Loucy (cell line): ENCODE data around the gene SUCNR1.

Experiments
- CTCF ChIP-seq: fragments of 200-600 bp; sonication (generic); conservative IDR thresholded peaks from 2 replicates; pipeline ENCODE4 v1.5.1; 2014; ENCODE audit warnings: mild to moderate bottlenecking, antibody characterized with exemption, low read length
- EZH2phosphoT487 ChIP-seq: fragments of 200-600 bp; IDR thresholded peaks from 2 replicates; pipeline ENCODE4 v1.6.1; 2018; ENCODE audit warnings: antibody characterized with exemption, mild to moderate bottlenecking, moderate library complexity, borderline replicate concordance

GRCh38 chr3:151845306-151845905, 28.0 kb upstream of the SUCNR1 start:
- TF ChIP-seq CTCF: no peak
- TF ChIP-seq EZH2phosphoT487: no peak
